Measurements from ENCODE around the gene COA8. TPM values are rescaled to one million over a fixed set of nuclear protein-coding genes. Genes with fewer than 3 reads are reported as not detected.

The COA8 gene
- total and polyA plus RNA-seq, 2 of the 13 experiments (the other 11 are each of a cell fraction or from before 2014, with no cell fraction given): 10.9 to 25.1 TPM

DNA sequence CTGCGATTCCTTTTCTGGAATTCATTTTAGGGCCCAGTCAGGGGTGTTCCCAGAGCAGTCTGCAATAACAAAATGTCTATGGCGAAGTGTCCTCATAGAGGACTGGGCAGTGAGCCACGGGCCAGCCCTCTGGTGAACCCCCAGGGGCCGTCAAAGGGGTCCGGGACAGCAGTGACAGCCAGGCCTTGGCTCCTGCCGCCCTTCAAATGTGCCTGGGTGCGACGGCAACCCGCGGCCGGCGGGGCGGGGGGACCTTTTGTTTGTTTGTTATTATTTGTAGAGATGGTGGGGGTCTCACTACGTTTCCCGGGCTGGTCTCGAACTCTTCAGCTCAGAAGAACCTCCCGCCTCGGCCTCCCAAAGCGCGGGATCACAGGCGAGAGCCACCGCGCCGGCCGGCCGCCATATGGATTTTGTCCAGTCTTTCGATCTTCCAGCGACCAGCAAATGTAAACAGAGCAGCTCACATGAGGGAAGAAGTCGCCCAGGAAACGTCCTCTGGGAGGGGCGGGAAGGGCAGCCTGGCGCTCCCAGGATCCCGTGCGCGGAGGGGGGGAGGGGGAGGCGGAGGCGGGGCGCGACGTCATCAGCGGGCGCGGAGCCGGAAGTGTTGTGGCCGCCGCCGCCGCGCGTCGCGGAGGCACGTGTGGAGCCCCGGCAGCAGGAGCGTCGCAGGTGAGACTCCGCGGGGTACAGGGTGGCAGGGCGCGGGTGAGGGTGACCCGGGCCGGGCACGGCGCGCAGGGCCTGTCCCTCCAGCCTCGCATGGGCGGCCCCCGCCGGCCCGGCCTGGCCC is 34.0 kb upstream of the COA8 start, which contains the start of gene TRMT61A (continued):
- TF ChIP-seq FOSL2 (CRISPR knock-in tag; IDR thresholded peaks at IDR 0.05) (0 out of 2 replicates have a peak, but pooled peaks have one; percentile 28), ZNF703 (CRISPR knock-in tag; IDR thresholded peaks at IDR 0.05; ENCODE audit: borderline replicate concordance) (no peak), ZNF160 (CRISPR knock-in tag; IDR thresholded peaks at IDR 0.05) (no peak), ZFP36L2 (CRISPR knock-in tag; IDR thresholded peaks at IDR 0.05) (no peak), ZNF446 (CRISPR knock-in tag; IDR thresholded peaks at IDR 0.05) (no peak; the same call in 1 of the 2 replicates), FOXA3 (CRISPR knock-in tag; IDR thresholded peaks at IDR 0.05) (peak; percentile 87), ZNF619 (CRISPR knock-in tag; IDR thresholded peaks at IDR 0.05) (no peak), ZFX (CRISPR knock-in tag; IDR thresholded peaks at IDR 0.05; ENCODE audit: low read depth) (peak; percentile 58), RELA (CRISPR knock-in tag; IDR thresholded peaks at IDR 0.05) (no peak), SMYD3 (CRISPR knock-in tag; IDR thresholded peaks at IDR 0.05) (no peak), ZNF790 (CRISPR knock-in tag; IDR thresholded peaks at IDR 0.05; ENCODE audit: borderline replicate concordance) (no peak), TAF15 (IDR thresholded peaks at IDR 0.05; ENCODE audit: low read depth, low read length, poor library complexity, severe bottlenecking) (no peak), ZSCAN20 (CRISPR knock-in tag; IDR thresholded peaks at IDR 0.05; ENCODE audit: borderline replicate concordance) (no peak), PRPF4 (IDR thresholded peaks at IDR 0.05; ENCODE audit: low read depth, low read length, poor library complexity, severe bottlenecking) (no peak), MZF1 (CRISPR knock-in tag; IDR thresholded peaks at IDR 0.05; ENCODE audit: borderline replicate concordance) (no peak)
- TF ChIP-seq, protein P1, sequence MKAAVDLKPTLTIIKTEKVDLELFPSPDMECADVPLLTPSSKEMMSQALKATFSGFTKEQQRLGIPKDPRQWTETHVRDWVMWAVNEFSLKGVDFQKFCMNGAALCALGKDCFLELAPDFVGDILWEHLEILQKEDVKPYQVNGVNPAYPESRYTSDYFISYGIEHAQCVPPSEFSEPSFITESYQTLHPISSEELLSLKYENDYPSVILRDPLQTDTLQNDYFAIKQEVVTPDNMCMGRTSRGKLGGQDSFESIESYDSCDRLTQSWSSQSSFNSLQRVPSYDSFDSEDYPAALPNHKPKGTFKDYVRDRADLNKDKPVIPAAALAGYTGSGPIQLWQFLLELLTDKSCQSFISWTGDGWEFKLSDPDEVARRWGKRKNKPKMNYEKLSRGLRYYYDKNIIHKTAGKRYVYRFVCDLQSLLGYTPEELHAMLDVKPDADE (CRISPR knock-in tag; IDR thresholded peaks at IDR 0.05): 0 out of 2 replicates have a peak, but pooled peaks have one; percentile 11
- TF ChIP-seq, protein P2, sequence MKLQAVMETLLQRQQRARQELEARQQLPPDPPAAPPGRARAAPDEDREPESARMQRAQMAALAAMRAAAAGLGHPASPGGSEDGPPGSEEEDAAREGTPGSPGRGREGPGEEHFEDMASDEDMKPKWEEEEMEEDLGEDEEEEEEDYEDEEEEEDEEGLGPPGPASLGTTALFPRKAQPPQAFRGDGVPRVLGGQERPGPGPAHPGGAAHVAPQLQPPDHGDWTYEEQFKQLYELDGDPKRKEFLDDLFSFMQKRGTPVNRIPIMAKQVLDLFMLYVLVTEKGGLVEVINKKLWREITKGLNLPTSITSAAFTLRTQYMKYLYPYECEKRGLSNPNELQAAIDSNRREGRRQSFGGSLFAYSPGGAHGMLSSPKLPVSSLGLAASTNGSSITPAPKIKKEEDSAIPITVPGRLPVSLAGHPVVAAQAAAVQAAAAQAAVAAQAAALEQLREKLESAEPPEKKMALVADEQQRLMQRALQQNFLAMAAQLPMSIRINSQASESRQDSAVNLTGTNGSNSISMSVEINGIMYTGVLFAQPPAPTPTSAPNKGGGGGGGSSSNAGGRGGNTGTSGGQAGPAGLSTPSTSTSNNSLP (IDR thresholded peaks at IDR 0.05; ENCODE audit: low read depth, low read length): no peak
- TF ChIP-seq, protein P3, sequence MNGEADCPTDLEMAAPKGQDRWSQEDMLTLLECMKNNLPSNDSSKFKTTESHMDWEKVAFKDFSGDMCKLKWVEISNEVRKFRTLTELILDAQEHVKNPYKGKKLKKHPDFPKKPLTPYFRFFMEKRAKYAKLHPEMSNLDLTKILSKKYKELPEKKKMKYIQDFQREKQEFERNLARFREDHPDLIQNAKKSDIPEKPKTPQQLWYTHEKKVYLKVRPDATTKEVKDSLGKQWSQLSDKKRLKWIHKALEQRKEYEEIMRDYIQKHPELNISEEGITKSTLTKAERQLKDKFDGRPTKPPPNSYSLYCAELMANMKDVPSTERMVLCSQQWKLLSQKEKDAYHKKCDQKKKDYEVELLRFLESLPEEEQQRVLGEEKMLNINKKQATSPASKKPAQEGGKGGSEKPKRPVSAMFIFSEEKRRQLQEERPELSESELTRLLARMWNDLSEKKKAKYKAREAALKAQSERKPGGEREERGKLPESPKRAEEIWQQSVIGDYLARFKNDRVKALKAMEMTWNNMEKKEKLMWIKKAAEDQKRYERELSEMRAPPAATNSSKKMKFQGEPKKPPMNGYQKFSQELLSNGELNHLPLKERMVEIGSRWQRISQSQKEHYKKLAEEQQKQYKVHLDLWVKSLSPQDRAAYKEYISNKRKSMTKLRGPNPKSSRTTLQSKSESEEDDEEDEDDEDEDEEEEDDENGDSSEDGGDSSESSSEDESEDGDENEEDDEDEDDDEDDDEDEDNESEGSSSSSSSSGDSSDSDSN (CRISPR knock-in tag; IDR thresholded peaks at IDR 0.05): no peak
- TF ChIP-seq, protein P4, sequence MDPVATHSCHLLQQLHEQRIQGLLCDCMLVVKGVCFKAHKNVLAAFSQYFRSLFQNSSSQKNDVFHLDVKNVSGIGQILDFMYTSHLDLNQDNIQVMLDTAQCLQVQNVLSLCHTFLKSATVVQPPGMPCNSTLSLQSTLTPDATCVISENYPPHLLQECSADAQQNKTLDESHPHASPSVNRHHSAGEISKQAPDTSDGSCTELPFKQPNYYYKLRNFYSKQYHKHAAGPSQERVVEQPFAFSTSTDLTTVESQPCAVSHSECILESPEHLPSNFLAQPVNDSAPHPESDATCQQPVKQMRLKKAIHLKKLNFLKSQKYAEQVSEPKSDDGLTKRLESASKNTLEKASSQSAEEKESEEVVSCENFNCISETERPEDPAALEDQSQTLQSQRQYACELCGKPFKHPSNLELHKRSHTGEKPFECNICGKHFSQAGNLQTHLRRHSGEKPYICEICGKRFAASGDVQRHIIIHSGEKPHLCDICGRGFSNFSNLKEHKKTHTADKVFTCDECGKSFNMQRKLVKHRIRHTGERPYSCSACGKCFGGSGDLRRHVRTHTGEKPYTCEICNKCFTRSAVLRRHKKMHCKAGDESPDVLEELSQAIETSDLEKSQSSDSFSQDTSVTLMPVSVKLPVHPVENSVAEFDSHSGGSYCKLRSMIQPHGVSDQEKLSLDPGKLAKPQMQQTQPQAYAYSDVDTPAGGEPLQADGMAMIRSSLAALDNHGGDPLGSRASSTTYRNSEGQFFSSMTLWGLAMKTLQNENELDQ (CRISPR knock-in tag; IDR thresholded peaks at IDR 0.05; ENCODE audit: borderline replicate concordance): no peak
- TF ChIP-seq, protein P5, sequence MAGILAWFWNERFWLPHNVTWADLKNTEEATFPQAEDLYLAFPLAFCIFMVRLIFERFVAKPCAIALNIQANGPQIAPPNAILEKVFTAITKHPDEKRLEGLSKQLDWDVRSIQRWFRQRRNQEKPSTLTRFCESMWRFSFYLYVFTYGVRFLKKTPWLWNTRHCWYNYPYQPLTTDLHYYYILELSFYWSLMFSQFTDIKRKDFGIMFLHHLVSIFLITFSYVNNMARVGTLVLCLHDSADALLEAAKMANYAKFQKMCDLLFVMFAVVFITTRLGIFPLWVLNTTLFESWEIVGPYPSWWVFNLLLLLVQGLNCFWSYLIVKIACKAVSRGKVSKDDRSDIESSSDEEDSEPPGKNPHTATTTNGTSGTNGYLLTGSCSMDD (CRISPR knock-in tag; IDR thresholded peaks at IDR 0.05): no peak

Data from HepG2 (cell line).